Cerebellar cortex (tissue), 1 donor: ENCODE measurements around the gene ESYT2.

Experiments
- DNase-seq: peaks from one replicate; pipeline ENCODE4 v3.0.0-alpha.2; 2015; ENCODE audit warnings: low spot score

ESYT2 gene

GRCh38 chr7:158743219-158743618 is 86.1 kb downstream of the ESYT2 start:
- no peak for DNase-seq

- no peak for DNase-seq
Measured at GRCh38 chr7:158742065-158742821, 87.1 kb downstream of the ESYT2 start.

- no peak for DNase-seq
Measured at GRCh38 chr7:158741294-158741666, 88.0 kb downstream of the ESYT2 start.

- peak; percentile 51 for DNase-seq
Measured at GRCh38 chr7:158740657-158741293, 88.5 kb downstream of the ESYT2 start.

- no peak for DNase-seq
Measured at GRCh38 chr7:158740013-158740656, 89.2 kb downstream of the ESYT2 start.

GRCh38 chr7:158738841-158739240 is 90.5 kb downstream of the ESYT2 start:
- no peak for DNase-seq

- DNase-seq = no peak
Measured at GRCh38 chr7:158737064-158737695, 92.1 kb downstream of the ESYT2 start.

GRCh38 chr7:158735935-158736334 is 93.4 kb downstream of the ESYT2 start:
- no peak for DNase-seq

- DNase-seq = no peak
Measured at GRCh38 chr7:158734861-158735260, 94.4 kb downstream of the ESYT2 start.

GRCh38 chr7:158733775-158734494 is 95.4 kb downstream of the ESYT2 start:
- DNase-seq = no peak

GRCh38 chr7:158733220-158733519 is 96.1 kb downstream of the ESYT2 start:
- DNase-seq = no peak

- no peak for DNase-seq
Measured at GRCh38 chr7:158732494-158733219, 96.7 kb downstream of the ESYT2 start.

GRCh38 chr7:158731761-158732160 is 97.5 kb downstream of the ESYT2 start:
- no peak for DNase-seq

GRCh38 chr7:158730383-158731346 is 98.6 kb downstream of the ESYT2 start:
- no peak for DNase-seq

GRCh38 chr7:158729646-158730382 is 99.5 kb downstream of the ESYT2 start:
- no peak for DNase-seq

- DNase-seq = no peak
Measured at GRCh38 chr7:158728911-158729645, 100.2 kb downstream of the ESYT2 start.

- DNase-seq = no peak
Measured at GRCh38 chr7:158727690-158728089, 101.6 kb downstream of the ESYT2 start.

- no peak for DNase-seq
Measured at GRCh38 chr7:158726277-158726807, 103.0 kb downstream of the ESYT2 start.

- no peak for DNase-seq
Measured at GRCh38 chr7:158725506-158725800, 103.9 kb downstream of the ESYT2 start.
